Measurements from ENCODE around the gene ARHGAP25. TPM values are rescaled to one million over a fixed set of nuclear protein-coding genes. Genes with fewer than 3 reads are reported as not detected.

Gene ARHGAP25
- total RNA-seq, 4 donors from 2014 or later = 3.1 to 11.4 (median 6.6) TPM

DNA sequence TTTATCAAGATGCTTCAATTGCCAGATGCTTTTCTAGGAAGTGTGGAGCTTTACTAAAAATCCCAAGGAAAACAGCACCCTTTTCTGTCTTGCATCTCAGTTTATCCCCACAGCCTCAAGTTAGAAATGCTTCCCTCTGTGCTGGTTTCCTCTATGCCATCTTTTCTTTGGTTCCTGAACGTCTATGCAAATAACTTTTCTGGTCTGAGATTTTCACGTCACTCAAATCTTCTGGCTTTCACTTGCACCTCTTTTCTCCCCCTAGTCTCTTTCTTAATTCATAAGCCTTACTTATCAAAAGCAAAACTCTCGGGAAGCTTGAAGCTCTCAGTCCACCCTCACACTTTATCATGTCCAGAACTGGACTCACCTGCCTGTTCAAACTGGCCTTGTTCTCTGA, 33.9 kb downstream of the ARHGAP25 start:
- H3K27me3 ChIP-seq = no peaks in the 10 kb centered on the region
- no peak for DNase-seq
- TF ChIP-seq, protein P1, sequence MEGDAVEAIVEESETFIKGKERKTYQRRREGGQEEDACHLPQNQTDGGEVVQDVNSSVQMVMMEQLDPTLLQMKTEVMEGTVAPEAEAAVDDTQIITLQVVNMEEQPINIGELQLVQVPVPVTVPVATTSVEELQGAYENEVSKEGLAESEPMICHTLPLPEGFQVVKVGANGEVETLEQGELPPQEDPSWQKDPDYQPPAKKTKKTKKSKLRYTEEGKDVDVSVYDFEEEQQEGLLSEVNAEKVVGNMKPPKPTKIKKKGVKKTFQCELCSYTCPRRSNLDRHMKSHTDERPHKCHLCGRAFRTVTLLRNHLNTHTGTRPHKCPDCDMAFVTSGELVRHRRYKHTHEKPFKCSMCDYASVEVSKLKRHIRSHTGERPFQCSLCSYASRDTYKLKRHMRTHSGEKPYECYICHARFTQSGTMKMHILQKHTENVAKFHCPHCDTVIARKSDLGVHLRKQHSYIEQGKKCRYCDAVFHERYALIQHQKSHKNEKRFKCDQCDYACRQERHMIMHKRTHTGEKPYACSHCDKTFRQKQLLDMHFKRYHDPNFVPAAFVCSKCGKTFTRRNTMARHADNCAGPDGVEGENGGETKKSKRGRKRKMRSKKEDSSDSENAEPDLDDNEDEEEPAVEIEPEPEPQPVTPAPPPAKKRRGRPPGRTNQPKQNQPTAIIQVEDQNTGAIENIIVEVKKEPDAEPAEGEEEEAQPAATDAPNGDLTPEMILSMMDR (IDR thresholded peaks at IDR 0.05) = no peak
- TF ChIP-seq POLR2A (IDR thresholded peaks at IDR 0.05) = no peak
- H3K4me3 ChIP-seq = no peak overlapping the region
- H3K4me1 ChIP-seq = peaks cover 4 to 6% of the 10 kb centered on the region in 2 donors
- no peaks in the 10 kb centered on the region for H3K36me3 ChIP-seq
- H3K9me3 ChIP-seq = no peaks in the 10 kb centered on the region
- intact Hi-C loops (cut with DNase I; ENCODE audit: low total_unique reads) = no loop called here
- no peak overlapping the region for H3K27ac ChIP-seq

DNA sequence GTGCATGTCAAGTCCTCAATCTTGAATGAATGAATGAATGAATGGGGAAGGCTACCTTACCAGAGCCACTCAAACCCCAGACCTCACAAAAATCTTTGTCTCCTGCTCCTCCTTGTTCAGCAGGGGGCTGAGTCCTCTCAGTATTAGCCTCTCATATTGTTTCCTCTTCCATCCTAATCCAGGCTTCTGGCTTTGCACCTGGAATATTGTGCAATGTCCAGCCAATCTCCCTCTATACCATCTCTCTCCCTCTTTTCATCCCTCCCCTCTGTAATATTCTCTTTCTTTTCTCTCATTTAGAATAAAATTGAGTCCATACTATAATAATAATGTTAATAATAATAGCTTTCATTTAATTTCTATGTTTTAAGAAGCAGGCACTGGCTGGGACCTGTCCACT, 34.3 kb downstream of the ARHGAP25 start:
- intact Hi-C loops (cut with DNase I; ENCODE audit: low total_unique reads) = no loop called here
- DNase-seq = no peak

DNA sequence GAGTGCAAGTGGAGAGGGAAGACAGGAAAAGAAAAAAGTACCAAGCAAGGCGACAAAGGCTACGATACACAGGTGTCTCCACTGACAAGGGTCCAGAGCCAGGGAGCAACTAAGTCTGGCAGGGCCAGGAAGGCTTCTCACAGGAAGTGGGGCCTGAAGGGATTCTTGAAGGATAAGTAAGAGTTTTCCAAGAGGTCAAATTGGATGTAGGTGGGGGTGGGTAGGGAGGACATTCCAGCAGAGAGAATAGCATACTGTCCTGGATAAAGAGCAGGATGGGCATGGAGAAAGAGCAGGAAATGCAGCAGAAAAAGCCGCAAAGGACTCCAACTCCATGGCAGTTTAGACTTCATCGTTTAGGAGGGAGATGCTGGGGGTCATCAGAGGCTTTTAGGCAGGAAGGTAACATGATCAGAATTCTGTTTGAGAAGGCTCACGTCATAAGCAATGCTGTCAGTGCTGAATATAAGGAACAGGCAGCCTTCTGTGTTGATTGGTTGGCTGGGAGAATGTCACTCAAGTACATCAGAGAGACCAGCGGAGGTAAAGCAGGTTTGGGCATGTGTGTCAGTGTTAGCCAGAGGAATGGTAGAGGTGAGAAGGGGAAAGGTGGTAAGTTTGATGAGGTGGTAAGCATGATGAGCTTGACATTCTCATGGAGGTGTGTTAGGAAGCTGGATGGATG, 35.1 kb downstream of the ARHGAP25 start:
- H3K36me3 ChIP-seq = no peaks in the 10 kb centered on the region
- peak overlapping the region in 1 of 2 donors; percentile 63 for H3K27ac ChIP-seq
- H3K4me1 ChIP-seq = peaks cover 0 to 1% of the 10 kb centered on the region in 2 donors
- no peaks in the 10 kb centered on the region for H3K27me3 ChIP-seq
- DNase-seq = no peak
- intact Hi-C loops (cut with DNase I; ENCODE audit: low total_unique reads) = no loop called here
- H3K4me3 ChIP-seq = no peak overlapping the region
- no peak for TF ChIP-seq POLR2A (IDR thresholded peaks at IDR 0.05)
- TF ChIP-seq, protein P1 (IDR thresholded peaks at IDR 0.05) = no peak
- H3K9me3 ChIP-seq = no peaks in the 10 kb centered on the region

More for the DNA sequence above, 34.3 kb downstream of the ARHGAP25 start:
- no peak overlapping the region for H3K4me3 ChIP-seq
- H3K27me3 ChIP-seq = no peaks in the 10 kb centered on the region
- peaks cover 4 to 6% of the 10 kb centered on the region in 2 donors for H3K4me1 ChIP-seq
- H3K27ac ChIP-seq = no peak overlapping the region
- no peaks in the 10 kb centered on the region for H3K9me3 ChIP-seq
- TF ChIP-seq, protein P1 (IDR thresholded peaks at IDR 0.05) = no peak
- TF ChIP-seq POLR2A (IDR thresholded peaks at IDR 0.05) = no peak
- no peaks in the 10 kb centered on the region for H3K36me3 ChIP-seq

DNA sequence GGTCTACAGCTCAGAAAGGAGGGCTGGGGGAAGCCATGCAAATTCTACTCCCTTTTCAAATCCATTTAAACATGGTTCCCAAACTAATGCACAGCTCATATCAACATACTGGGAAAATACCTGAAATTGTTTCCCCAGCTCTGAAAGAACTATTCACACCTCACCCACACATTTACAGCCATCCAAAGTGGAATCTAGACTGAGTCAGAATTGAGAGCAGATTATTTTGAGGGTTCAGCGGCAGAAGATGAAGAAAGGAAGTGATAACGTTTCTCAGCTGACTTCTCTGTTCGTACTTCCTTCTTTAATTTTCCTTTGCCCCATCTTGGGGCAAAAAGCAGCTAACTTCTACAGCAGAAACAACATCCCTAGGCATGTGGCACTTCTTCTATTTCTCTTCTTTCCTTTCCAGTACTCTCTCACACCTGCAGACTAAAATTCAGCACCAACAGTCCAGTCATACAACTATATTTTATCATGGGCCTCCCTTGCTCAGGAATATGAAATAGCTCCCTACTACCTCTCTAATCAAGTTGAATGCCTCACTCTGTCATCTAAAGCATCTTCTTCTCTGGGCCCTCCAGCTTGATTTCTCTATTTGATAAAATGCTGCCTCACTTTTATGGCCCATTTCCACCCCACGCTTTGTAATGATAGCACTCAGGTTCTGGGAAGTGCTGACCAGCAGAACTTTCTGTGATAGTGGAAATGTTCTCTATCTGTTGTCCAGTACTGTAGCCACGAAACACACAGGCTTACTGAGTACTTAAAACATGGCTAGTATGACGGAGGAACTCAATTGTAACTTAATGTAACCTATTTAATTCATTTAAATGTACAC, 35.9 kb downstream of the ARHGAP25 start:
- intact Hi-C loops (cut with DNase I; ENCODE audit: low total_unique reads) = no loop called here
- H3K4me1 ChIP-seq = no peaks in the 10 kb centered on the region
- no peaks in the 10 kb centered on the region for H3K36me3 ChIP-seq
- TF ChIP-seq, protein P1 (IDR thresholded peaks at IDR 0.05) = no peak
- no peak for TF ChIP-seq POLR2A (IDR thresholded peaks at IDR 0.05)
- H3K27ac ChIP-seq = peak overlapping the region in 1 of 2 donors; percentile 63
- H3K9me3 ChIP-seq = no peaks in the 10 kb centered on the region
- DNase-seq = no peak
- no peak overlapping the region for H3K4me3 ChIP-seq
- H3K27me3 ChIP-seq = no peaks in the 10 kb centered on the region

DNA sequence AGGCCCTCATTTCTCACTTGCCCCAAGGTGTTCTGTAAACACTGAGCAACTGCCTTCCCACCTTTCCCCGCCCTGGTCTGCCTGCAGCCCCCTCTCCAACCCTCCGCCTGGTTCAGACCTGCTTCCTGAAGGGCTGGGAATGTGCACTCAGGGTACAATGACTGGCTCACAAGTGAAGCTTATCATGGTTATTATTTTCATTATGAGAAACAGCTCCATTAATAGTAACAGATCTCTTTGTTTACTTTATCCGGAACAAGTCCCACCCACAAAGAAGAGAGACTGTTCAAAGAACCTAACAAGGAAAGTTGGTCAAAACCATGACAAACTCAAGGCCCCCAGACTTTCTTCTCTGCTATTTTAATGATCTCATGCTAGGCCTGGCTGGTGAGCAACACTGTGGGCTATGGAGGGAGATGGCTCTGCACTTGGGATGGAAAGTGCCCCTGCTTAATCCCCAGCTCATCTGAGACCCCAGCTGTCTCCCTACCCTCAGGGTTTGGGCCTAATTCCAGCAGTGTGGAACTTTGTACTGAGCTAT, 36.7 kb downstream of the ARHGAP25 start:
- Histone ChIP-seq H3K27me3 (no peaks in the 10 kb centered on the region), H3K27ac (peak overlapping the region in 1 of 2 donors; percentile 63), H3K4me3 (no peak overlapping the region), H3K36me3 (no peaks in the 10 kb centered on the region), H3K4me1 (no peaks in the 10 kb centered on the region), H3K9me3 (no peaks in the 10 kb centered on the region)
- intact Hi-C loops (cut with DNase I; ENCODE audit: low total_unique reads) = no loop called here
- TF ChIP-seq, protein P1 (IDR thresholded peaks at IDR 0.05) = no peak
- no peak for TF ChIP-seq POLR2A (IDR thresholded peaks at IDR 0.05)
- no peak for DNase-seq
